CD14-positive monocyte (primary cell): ENCODE data around the gene TMEM53. TPM values are rescaled to one million over a fixed set of nuclear protein-coding genes. Genes with fewer than 3 reads are reported as not detected.
A peak's percentile ranks its signal among the peaks of the same experiment; 100 is the strongest.

ENCODE experiments used
- DNase-seq, 3 donors: peaks; one replicate each; pipeline ENCODE4 v3.0.0-alpha.2; 2011 to 2022
- H2AFZ ChIP-seq: 2 replicates; pipeline ENCODE4 v1.6.0; 2012; ENCODE audit warnings: mild to moderate bottlenecking, low read depth, low read length, inconsistent platforms; ENCODE audit not compliant: insufficient read depth, poor library complexity, severe bottlenecking
- H3K27ac ChIP-seq, 2 donors: 1 replicate in 1 of 2; 2 replicates in 1 of 2; pipeline ENCODE4 v1.5.1; 2012 to 2013; ENCODE audit warnings: low read length in 2 of 2, control low read depth in 1 of 2, inconsistent platforms in 1 of 2, low read depth in 1 of 2, mild to moderate bottlenecking in 1 of 2
- H3K27me3 ChIP-seq, 2 donors: one replicate each; pipeline versions ENCODE4 v1.6.0 to v1.6.1; 2011 to 2013; ENCODE audit warnings: low read length in 2 of 2; ENCODE audit not compliant: control insufficient read depth in 2 of 2, insufficient read depth in 2 of 2
- H3K36me3 ChIP-seq, 2 donors: replicated peaks in 1 of 2; 1 replicate in 1 of 2; 2 replicates in 1 of 2; pipeline versions ENCODE4 v1.5.1 to v1.6.1; 2012 to 2013; ENCODE audit warnings: low read length in 2 of 2, control low read depth in 1 of 2, inconsistent platforms in 1 of 2, mild to moderate bottlenecking in 1 of 2; ENCODE audit not compliant: insufficient read depth in 2 of 2, control insufficient read depth in 1 of 2
- H3K4me1 ChIP-seq, 2 donors: 1 replicate in 1 of 2; 2 replicates in 1 of 2; pipeline versions ENCODE4 v1.5.1 to v1.6.1; 2012 to 2013; ENCODE audit warnings: low read length in 2 of 2, control low read depth in 1 of 2, inconsistent platforms in 1 of 2, mild to moderate bottlenecking in 1 of 2, moderate library complexity in 1 of 2; ENCODE audit not compliant: insufficient read depth in 2 of 2, control insufficient read depth in 1 of 2
- H3K4me2 ChIP-seq: replicated peaks from 2 replicates; pipeline ENCODE3; 2012; ENCODE audit warnings: low read length, moderate library complexity, mild to moderate bottlenecking; ENCODE audit not compliant: poor library complexity, severe bottlenecking; ENCODE audit errors: extremely low read depth
- H3K4me3 ChIP-seq, 3 experiments: fragments of 200-600 bp in 1 of 3; sonication (generic) in 1 of 3; replicated peaks in 1 of 3; 1 replicate in 2 of 3; 2 replicates in 1 of 3; pipeline ENCODE4 v1.5.1; 2011 to 2013; ENCODE audit warnings: low read length in 3 of 3, mild to moderate bottlenecking in 3 of 3, control low read depth in 2 of 3, low read depth in 2 of 3, inconsistent platforms in 1 of 3, moderate library complexity in 1 of 3
- H3K79me2 ChIP-seq: 2 replicates; pipeline ENCODE4 v1.6.0; 2012; ENCODE audit warnings: mild to moderate bottlenecking, control low read depth, inconsistent platforms, low read length, moderate library complexity; ENCODE audit not compliant: insufficient read depth
- H3K9ac ChIP-seq: 2 replicates; pipeline ENCODE4 v1.6.0; 2017; ENCODE audit warnings: low read length, mild to moderate bottlenecking; ENCODE audit not compliant: insufficient read depth, poor library complexity, severe bottlenecking
- H3K9me3 ChIP-seq, 2 donors: replicated peaks in 1 of 2; 1 replicate in 1 of 2; 2 replicates in 1 of 2; pipeline versions ENCODE4 v1.5.1 to v1.6.1; 2012 to 2013; ENCODE audit warnings: low read length in 2 of 2, control low read depth in 1 of 2; ENCODE audit not compliant: control insufficient read depth in 1 of 2, insufficient read depth in 1 of 2
- H4K20me1 ChIP-seq: 2 replicates; pipeline ENCODE4 v1.6.0; 2012; ENCODE audit warnings: mild to moderate bottlenecking, low read length, control low read depth, moderate library complexity; ENCODE audit not compliant: insufficient read depth
- H3K27ac Mint-ChIP-seq, 7 donors: one replicate each; pipeline ENCODE4 v1.8.0; 2020; ENCODE audit warnings: mild to moderate bottlenecking in 7 of 7, mixed read lengths in 7 of 7, moderate library complexity in 6 of 7, inconsistent platforms in 2 of 7
- H3K27me3 Mint-ChIP-seq, 3 donors: one replicate each; pipeline ENCODE4 v1.8.0; 2021 to 2022; ENCODE audit warnings: low read depth in 3 of 3, mild to moderate bottlenecking in 3 of 3, mixed read lengths in 3 of 3, moderate library complexity in 3 of 3, inconsistent platforms in 1 of 3
- H3K36me3 Mint-ChIP-seq, 2 donors: one replicate each; pipeline ENCODE4 v1.8.0; 2020; ENCODE audit warnings: mixed read lengths in 2 of 2, inconsistent platforms in 1 of 2, mild to moderate bottlenecking in 1 of 2
- H3K4me1 Mint-ChIP-seq: one replicate; pipeline ENCODE4 v1.8.0; 2020; ENCODE audit warnings: mild to moderate bottlenecking, mixed read lengths
- H3K4me3 Mint-ChIP-seq, 2 donors: one replicate each; pipeline ENCODE4 v1.8.0; 2020; ENCODE audit warnings: mild to moderate bottlenecking in 2 of 2, mixed read lengths in 2 of 2, moderate library complexity in 1 of 2
- H3K9me3 Mint-ChIP-seq, 7 donors: one replicate each; pipeline ENCODE4 v1.8.0; 2020 to 2022; ENCODE audit warnings: mixed read lengths in 7 of 7, mild to moderate bottlenecking in 6 of 7, moderate library complexity in 6 of 7, inconsistent platforms in 2 of 7
- WGBS: methylation state at CpG from one replicate; pipeline ENCODE4 v1.1.5; 2013; ENCODE audit warnings: missing lambda C conversion rate; ENCODE audit not compliant: insufficient coverage; 5-methylcytosine and 5-hydroxymethylcytosine counted together
- intact Hi-C, 2 donors: fragments of 100-400 bp; cut with micrococcal nuclease; formaldehyde crosslinking; loops; one replicate each; pipeline versions ENCODE4 v1.15.0 to v1.15.1; 2023
- polyA plus RNA-seq, 3 donors: library from polyadenylated mRNA; depleted of rRNA in 1 of 3; unstranded in 2 of 3; stranded (reverse) in 1 of 3; fragments of 300-500 nt in 2 of 3; fragments of >200 nt in 1 of 3; fragmentation: Illumina TruSeq in 2 of 3; gene quantifications; 1 replicate in 2 of 3; 2 replicates in 1 of 3; pipeline ENCODE4 v1.2.3, GENCODE V29; 2012 to 2021
- TF ChIP-seq, protein P1 (sequence below): fragments of 200-600 bp; IDR thresholded peaks from one replicate; pipeline ENCODE4 v1.8.0; 2022; ENCODE audit warnings: antibody characterized with exemption, mild to moderate bottlenecking

TMEM53 gene
- polyA plus RNA-seq, 3 donors = 4.8 to 8.8 (median 8.6) TPM

DNA sequence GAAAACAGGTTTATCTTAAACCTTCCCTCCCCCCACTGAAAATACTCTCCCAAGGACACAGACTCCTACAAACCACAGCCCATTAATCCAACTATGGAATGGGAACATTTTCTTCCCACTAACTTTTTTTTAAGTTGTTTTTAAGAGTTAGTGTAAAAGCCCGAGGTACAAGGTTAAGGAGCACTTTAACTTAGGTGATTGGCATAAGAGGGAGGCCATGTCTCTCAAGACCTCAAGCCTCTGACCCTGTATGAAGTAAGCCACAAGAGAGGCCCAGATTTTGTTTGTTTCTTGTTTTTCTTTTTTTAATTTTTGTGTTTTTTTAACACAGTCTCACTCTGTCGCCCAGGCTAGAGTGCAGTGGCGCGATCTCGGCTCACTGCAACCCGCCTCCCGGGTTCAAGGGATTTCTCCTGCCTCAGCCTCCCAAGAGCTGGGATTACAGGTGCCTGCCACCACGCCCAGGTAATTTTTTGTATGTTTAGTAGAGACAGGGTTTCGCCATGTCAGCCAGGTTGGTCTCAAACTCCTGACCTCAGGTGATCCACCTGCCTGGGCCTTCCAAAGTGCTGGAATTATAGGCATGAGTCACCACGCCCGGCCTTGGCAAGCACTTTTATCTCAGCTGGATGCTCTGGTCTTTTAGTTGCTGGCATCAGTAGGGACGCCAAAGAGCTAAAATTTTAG, 14.6 kb upstream of the TMEM53 start:
- Histone ChIP-seq H3K27ac (no peak overlapping the region), H3K9me3 (no peaks in the 10 kb centered on the region), H4K20me1 (no peaks in the 10 kb centered on the region), H2AFZ (no peak overlapping the region), H3K79me2 (no peaks in the 10 kb centered on the region), H3K9ac (no peak overlapping the region), H3K4me3 (no peak overlapping the region), H3K27me3 (no peaks in the 10 kb centered on the region), H3K36me3 (no peaks in the 10 kb centered on the region), H3K4me1 (peaks cover 21 to 25% of the 10 kb centered on the region in 2 donors), H3K4me2 (no peak overlapping the region)
- peak overlapping the region in 1 of 7 donors; percentile 11 for H3K27ac Mint-ChIP-seq
- peaks cover 0 to 2% (median 0%) of the 10 kb centered on the region in 7 donors for H3K9me3 Mint-ChIP-seq
- TF ChIP-seq, protein P1, sequence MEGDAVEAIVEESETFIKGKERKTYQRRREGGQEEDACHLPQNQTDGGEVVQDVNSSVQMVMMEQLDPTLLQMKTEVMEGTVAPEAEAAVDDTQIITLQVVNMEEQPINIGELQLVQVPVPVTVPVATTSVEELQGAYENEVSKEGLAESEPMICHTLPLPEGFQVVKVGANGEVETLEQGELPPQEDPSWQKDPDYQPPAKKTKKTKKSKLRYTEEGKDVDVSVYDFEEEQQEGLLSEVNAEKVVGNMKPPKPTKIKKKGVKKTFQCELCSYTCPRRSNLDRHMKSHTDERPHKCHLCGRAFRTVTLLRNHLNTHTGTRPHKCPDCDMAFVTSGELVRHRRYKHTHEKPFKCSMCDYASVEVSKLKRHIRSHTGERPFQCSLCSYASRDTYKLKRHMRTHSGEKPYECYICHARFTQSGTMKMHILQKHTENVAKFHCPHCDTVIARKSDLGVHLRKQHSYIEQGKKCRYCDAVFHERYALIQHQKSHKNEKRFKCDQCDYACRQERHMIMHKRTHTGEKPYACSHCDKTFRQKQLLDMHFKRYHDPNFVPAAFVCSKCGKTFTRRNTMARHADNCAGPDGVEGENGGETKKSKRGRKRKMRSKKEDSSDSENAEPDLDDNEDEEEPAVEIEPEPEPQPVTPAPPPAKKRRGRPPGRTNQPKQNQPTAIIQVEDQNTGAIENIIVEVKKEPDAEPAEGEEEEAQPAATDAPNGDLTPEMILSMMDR = no peak
- WGBS = 98% methylated on average over 11 of the region's 12 CpGs
- intact Hi-C loops = no loop called here
- peaks cover 0 to 1% of the 10 kb centered on the region in 2 donors for H3K36me3 Mint-ChIP-seq
- no peak for DNase-seq
- peaks cover 9 to 11% (median 11%) of the 10 kb centered on the region in 3 donors for H3K27me3 Mint-ChIP-seq
- peaks cover 26% of the 10 kb centered on the region for H3K4me1 Mint-ChIP-seq
- H3K4me3 Mint-ChIP-seq = no peak overlapping the region

DNA sequence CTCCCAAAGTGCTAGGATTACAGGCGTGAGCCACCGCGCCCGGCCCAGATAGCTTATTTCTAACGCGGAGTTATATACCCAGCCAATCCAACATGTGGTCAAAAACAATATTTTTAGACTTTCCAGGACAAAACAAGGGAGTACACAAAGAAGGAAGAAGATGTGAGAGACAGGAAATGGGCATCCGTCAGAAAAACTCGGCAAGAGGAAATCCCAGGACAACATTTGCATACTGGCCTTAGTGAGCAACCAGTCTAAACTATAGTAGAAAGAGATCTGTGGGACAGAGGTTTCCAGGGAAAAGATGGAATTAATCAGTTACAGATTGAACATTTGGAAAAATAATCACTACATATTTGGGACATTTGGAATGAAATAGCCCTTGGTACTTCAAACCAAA, 11.6 kb upstream of the TMEM53 start:
- H3K4me1 ChIP-seq = peaks cover 39 to 46% of the 10 kb centered on the region in 2 donors
- no peak overlapping the region for H3K4me2 ChIP-seq
- no peaks in the 10 kb centered on the region for H3K9me3 ChIP-seq
- WGBS = 0% methylated on average over 2 of the region's 8 CpGs
- no peaks in the 10 kb centered on the region for H4K20me1 ChIP-seq
- H3K27me3 Mint-ChIP-seq = peaks cover 5 to 16% (median 9%) of the 10 kb centered on the region in 3 donors
- H3K79me2 ChIP-seq = no peaks in the 10 kb centered on the region
- H2AFZ ChIP-seq = no peak overlapping the region
- H3K27ac ChIP-seq = no peak overlapping the region
- H3K36me3 ChIP-seq = no peaks in the 10 kb centered on the region
- intact Hi-C loops = no loop called here
- peaks cover 0 to 3% of the 10 kb centered on the region in 2 donors for H3K36me3 Mint-ChIP-seq
- H3K4me1 Mint-ChIP-seq = peaks cover 45% of the 10 kb centered on the region
- no peak overlapping the region for H3K9ac ChIP-seq
- H3K9me3 Mint-ChIP-seq = peaks cover 0 to 2% (median 0%) of the 10 kb centered on the region in 7 donors
- no peak overlapping the region for H3K4me3 ChIP-seq
- TF ChIP-seq, protein P1 = no peak
- no peak overlapping the region for H3K4me3 Mint-ChIP-seq
- DNase-seq = no peak
- no peaks in the 10 kb centered on the region for H3K27me3 ChIP-seq
- H3K27ac Mint-ChIP-seq = peak overlapping the region in 1 of 7 donors; percentile 28
